Measurements from ENCODE around the gene TACC2.

TACC2 gene

DNA sequence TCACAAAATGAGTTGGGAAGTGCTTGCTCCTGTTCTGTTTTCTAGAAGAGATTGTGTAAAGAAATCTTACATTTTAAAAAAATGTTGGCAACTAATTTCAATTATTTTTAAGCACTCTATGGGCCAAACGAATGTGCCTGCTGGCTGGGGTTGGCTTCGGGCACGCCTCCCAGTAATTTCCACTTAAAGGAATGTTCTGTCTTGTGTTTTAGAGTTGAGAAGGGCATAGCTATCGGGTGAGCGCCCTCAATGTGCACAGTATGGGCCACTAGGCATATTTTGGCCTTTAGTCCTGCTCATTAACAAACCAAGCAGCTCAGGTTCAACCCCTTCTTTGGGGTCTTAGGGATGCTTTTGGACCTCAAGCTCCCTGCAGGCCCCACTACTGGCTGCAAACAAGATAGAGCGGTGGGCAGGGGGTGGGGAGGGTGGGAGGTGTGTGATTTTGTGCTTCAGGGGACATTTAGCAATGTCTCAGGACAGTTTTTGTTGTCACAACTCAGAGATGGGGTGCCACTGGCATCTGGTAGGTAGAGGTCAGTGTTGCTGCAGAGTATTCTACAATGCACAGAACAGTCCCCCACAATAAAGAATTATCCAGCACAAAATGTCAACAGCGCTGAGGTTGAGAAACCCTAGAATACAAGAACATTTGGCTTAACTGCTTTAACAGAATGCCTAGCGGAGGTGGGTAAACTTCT lies 40.7 kb downstream of the TACC2 start:
- H3K9me3 ChIP-seq (ENCODE audit: insufficient read depth, low read length) = no peaks in the 10 kb centered on the region
- H3F3A ChIP-seq (ENCODE audit: insufficient read depth) = no peaks in the 10 kb centered on the region
- H4K20me1 ChIP-seq (ENCODE audit: low read depth, low read length) = no peaks in the 10 kb centered on the region
- H3K4me3 ChIP-seq (ENCODE audit: insufficient read depth, low read length, poor library complexity, severe bottlenecking) = no peak overlapping the region
- TF ChIP-seq CTCF (IDR thresholded peaks at IDR 0.05; ENCODE audit: insufficient read depth, low read length, poor library complexity, severe bottlenecking) (no peak), EZH2phosphoT487 (conservative IDR thresholded peaks at IDR 0.05; ENCODE audit: low read length) (no peak)
- H3K36me3 ChIP-seq (ENCODE audit: low read length) = no peaks in the 10 kb centered on the region
- H3K79me2 ChIP-seq (ENCODE audit: insufficient read depth, low read length) = no peaks in the 10 kb centered on the region
- no peaks in the 10 kb centered on the region for H3K9me2 ChIP-seq (replicated peaks; ENCODE audit: insufficient read depth, low read length)
- no peak overlapping the region for H3K27ac ChIP-seq (ENCODE audit: low read depth, low read length)
- no peaks in the 10 kb centered on the region for H3K27me3 ChIP-seq (ENCODE audit: low read length)
- no peak overlapping the region for H3K4me2 ChIP-seq (ENCODE audit: low read depth, low read length, poor library complexity, severe bottlenecking)
- no peak overlapping the region for H3K9ac ChIP-seq (ENCODE audit: low read length)
- H2AFZ ChIP-seq (ENCODE audit: low read depth, low read length, severe bottlenecking) = no peak overlapping the region

GRCh38 chr10:122030200-122030552 lies 41.2 kb downstream of the TACC2 start:
- no peak overlapping the region for H3K4me2 ChIP-seq (ENCODE audit: low read depth, low read length, poor library complexity, severe bottlenecking)
- TF ChIP-seq CTCF (IDR thresholded peaks at IDR 0.05; ENCODE audit: insufficient read depth, low read length, poor library complexity, severe bottlenecking) (no peak), EZH2phosphoT487 (conservative IDR thresholded peaks at IDR 0.05; ENCODE audit: low read length) (no peak)

DNA sequence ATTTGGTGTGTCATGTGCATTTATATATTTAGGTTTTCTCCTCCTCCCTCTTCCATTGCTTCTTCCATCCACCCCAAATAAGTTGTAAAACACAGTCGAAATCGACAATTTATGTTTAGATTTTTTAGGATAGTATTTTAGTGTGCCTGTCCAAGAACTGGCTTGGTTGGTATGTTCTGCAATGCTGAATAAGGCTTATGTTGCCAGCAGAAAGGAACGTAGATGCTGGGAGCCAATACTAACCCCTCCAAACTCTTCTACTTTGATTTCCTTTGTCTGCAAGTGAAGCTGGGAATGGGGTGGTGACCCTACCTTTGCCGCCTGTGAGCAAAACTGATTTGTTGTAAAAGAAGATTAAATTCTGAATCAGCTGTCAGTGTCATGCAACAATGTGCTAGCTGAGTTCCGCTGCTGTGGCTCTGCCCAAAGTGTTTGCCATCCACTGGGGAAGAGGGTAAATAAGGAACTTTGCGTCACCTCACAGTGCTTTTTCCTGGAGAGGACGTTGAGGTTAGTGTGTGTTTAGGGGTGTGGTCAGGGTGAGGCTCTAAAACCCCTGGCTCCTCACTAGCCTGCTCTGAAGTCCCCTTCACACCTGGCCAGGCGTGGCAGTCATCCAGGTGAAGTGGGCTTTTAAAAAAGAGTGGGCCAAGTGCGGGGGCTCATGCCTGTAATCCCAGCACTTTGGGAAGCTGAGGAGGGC lies 44.4 kb downstream of the TACC2 start:
- no peak overlapping the region for H3K9ac ChIP-seq (ENCODE audit: low read length)
- H3K36me3 ChIP-seq (ENCODE audit: low read length) = no peaks in the 10 kb centered on the region
- no peak overlapping the region for H3K4me2 ChIP-seq (ENCODE audit: low read depth, low read length, poor library complexity, severe bottlenecking)
- no peaks in the 10 kb centered on the region for H3K9me3 ChIP-seq (ENCODE audit: insufficient read depth, low read length)
- H3K79me2 ChIP-seq (ENCODE audit: insufficient read depth, low read length) = no peaks in the 10 kb centered on the region
- no peak overlapping the region for H3K27ac ChIP-seq (ENCODE audit: low read depth, low read length)
- H3K9me2 ChIP-seq (replicated peaks; ENCODE audit: insufficient read depth, low read length) = no peaks in the 10 kb centered on the region
- TF ChIP-seq CTCF (IDR thresholded peaks at IDR 0.05; ENCODE audit: insufficient read depth, low read length, poor library complexity, severe bottlenecking) (no peak), EZH2phosphoT487 (conservative IDR thresholded peaks at IDR 0.05; ENCODE audit: low read length) (no peak)
- no peaks in the 10 kb centered on the region for H3F3A ChIP-seq (ENCODE audit: insufficient read depth)
- H2AFZ ChIP-seq (ENCODE audit: low read depth, low read length, severe bottlenecking) = no peak overlapping the region
- no peak overlapping the region for H3K4me3 ChIP-seq (ENCODE audit: insufficient read depth, low read length, poor library complexity, severe bottlenecking)
- no peaks in the 10 kb centered on the region for H4K20me1 ChIP-seq (ENCODE audit: low read depth, low read length)
- H3K27me3 ChIP-seq (ENCODE audit: low read length) = no peaks in the 10 kb centered on the region

More at GRCh38 chr10:122030200-122030552, 41.2 kb downstream of the TACC2 start:
- Histone ChIP-seq H3K9ac (ENCODE audit: low read length) (no peak overlapping the region), H3K36me3 (ENCODE audit: low read length) (no peaks in the 10 kb centered on the region), H3K27me3 (ENCODE audit: low read length) (no peaks in the 10 kb centered on the region), H3K79me2 (ENCODE audit: insufficient read depth, low read length) (no peaks in the 10 kb centered on the region), H3F3A (ENCODE audit: insufficient read depth) (no peaks in the 10 kb centered on the region), H4K20me1 (ENCODE audit: low read depth, low read length) (no peaks in the 10 kb centered on the region), H3K27ac (ENCODE audit: low read depth, low read length) (no peak overlapping the region), H3K4me3 (ENCODE audit: insufficient read depth, low read length, poor library complexity, severe bottlenecking) (no peak overlapping the region), H2AFZ (ENCODE audit: low read depth, low read length, severe bottlenecking) (no peak overlapping the region), H3K9me2 (replicated peaks; ENCODE audit: insufficient read depth, low read length) (no peaks in the 10 kb centered on the region), H3K9me3 (ENCODE audit: insufficient read depth, low read length) (no peaks in the 10 kb centered on the region)
